DND-41 (cell line): ENCODE results near the gene ERVFRD-1.

Experiments used
- CTCF ChIP-seq: IDR thresholded peaks from 2 replicates; pipeline ENCODE4 v1.5.1; 2012; ENCODE audit warnings: borderline replicate concordance, low read length, moderate library complexity, mild to moderate bottlenecking; ENCODE audit not compliant: poor library complexity, severe bottlenecking; ENCODE audit errors: extremely low read depth
- EZH2 ChIP-seq: IDR thresholded peaks from 3 replicates; pipeline ENCODE4 v1.6.1; 2012; ENCODE audit warnings: borderline replicate concordance, low read depth, mild to moderate bottlenecking, moderate library complexity, low read length, inconsistent platforms; ENCODE audit not compliant: severe bottlenecking

- TF ChIP-seq CTCF (no peak), EZH2 (no peak)
These were observed 46.7 kb downstream of the ERVFRD-1 start for GRCh38 chr6:11064836-11065235.
